ENCODE data around the gene SF3A1. TPM values are rescaled to one million over a fixed set of nuclear protein-coding genes. Genes with fewer than 3 reads are reported as not detected.

Gene SF3A1
- total and polyA plus RNA-seq, 9 of the 15 experiments (the other 6 are each of a cell fraction or from before 2014, with no cell fraction given) = 6.7 to 228 (median 13.0) TPM

GRCh38 chr22:30328466-30329049, 28.1 kb downstream of the SF3A1 start:
- 0 out of 2 replicates have a peak overlapping the region, but pooled peaks have one; percentile 83 for H3K4me2 ChIP-seq (ENCODE audit: insufficient read depth, low read length)
- peaks cover 28 to 30% of the 10 kb centered on the region in 2 experiments; a peak in 4 of 5 replicates for H3K4me1 ChIP-seq (replicated peaks in 1 of 2; ENCODE audit: control insufficient read depth in 2 of 2, insufficient read depth in 2 of 2, low read length in 2 of 2)
- no peaks in the 10 kb centered on the region for H3K9me1 ChIP-seq (ENCODE audit: control insufficient read depth, insufficient read depth, low read length)
- no peak for TF ChIP-seq ZBTB49 (CRISPR knock-in tag; IDR thresholded peaks at IDR 0.05; ENCODE audit: borderline replicate concordance)
- H3K27ac ChIP-seq (ENCODE audit: extremely low read depth, low read depth, low read length) = peak overlapping the region; percentile 6
- ATAC-seq = no peak
- POLR2A ChIA-PET = interaction anchor here (0.8 to 1.7 kb wide), 5 partner anchors 9 to 19 kb away, joined by 3 to 8 read pairs (median 4); no protein-coding TSS in a partner anchor
- no peaks in the 10 kb centered on the region for H3K27me3 ChIP-seq (ENCODE audit: control insufficient read depth in 2 of 2, insufficient read depth in 2 of 2, low read length in 2 of 2)
- no peak overlapping the region for H2AFZ ChIP-seq (ENCODE audit: low read depth, low read length)
- no peak overlapping the region for H3K4me3 ChIP-seq
- peaks cover 29% of the 10 kb centered on the region for H3K36me3 ChIP-seq (ENCODE audit: control insufficient read depth, insufficient read depth, low read length)
- H3K79me2 ChIP-seq (ENCODE audit: control insufficient read depth, insufficient read depth, low read length) = peaks cover 11% of the 10 kb centered on the region
- no peak for DNase-seq (ENCODE audit: extremely low read depth in 1 of 4, low spot score in 3 of 4)
- intact Hi-C loops (cut with micrococcal nuclease) = no loop called here
- no peak for FAIRE-seq
- peak overlapping the region in 1 of 2 experiments; percentile 58; a peak in 1 of 4 replicates for H3K9ac ChIP-seq (ENCODE audit: insufficient read depth in 1 of 2, low read depth in 2 of 2, low read length in 2 of 2)
- in situ Hi-C loops (cut with MboI) = no loop called here
- 52% methylated on average over 2 of the region's 3 CpGs for whole genome bisulfite sequencing (ENCODE audit: insufficient coverage, low coverage, missing lambda C conversion rate)
- CTCF ChIA-PET (ENCODE audit: low intra/inter-chr PET ratio) = interaction anchor here (1.6 kb wide), 1 partner anchor 41 kb away, joined by 5 read pairs; no protein-coding TSS in a partner anchor
- H4K20me1 ChIP-seq (replicated peaks; ENCODE audit: control insufficient read depth, insufficient read depth, low read length) = no peaks in the 10 kb centered on the region
- no peaks in the 10 kb centered on the region for H3K9me3 ChIP-seq (replicated peaks; ENCODE audit: control insufficient read depth, insufficient read depth, low read depth, low read length)
- no TSS peak for BruUV-seq (replicated peaks)

All from K562 (cell line).